GM21529 (cell line): ENCODE data around the gene TTC32.
"Not testable (repeated sequence)": the region's sequence is repeated elsewhere in the genome, so short reads cannot be mapped to it uniquely, and the experiment has no call there.

Source experiments
- ATAC-seq: cut with Tn5 transposase; IDR thresholded peaks from one replicate; pipeline ENCODE4 v1.9.1; 2021; ENCODE audit not compliant: unreplicated experiment

TTC32 gene

GRCh38 chr2:19901442-19902215 lies at the start of gene TTC32:
Gene TTC32 (minus strand): TSS chr2:19901983. CDS start chr2:19901854, 129 bp downstream.
- peak; percentile 80 for ATAC-seq

GRCh38 chr2:19949071-19949470 lies 47.3 kb upstream of the TTC32 start:
- no peak for ATAC-seq

- ATAC-seq, result no peak
Measured at GRCh38 chr2:19947184-19947940, 45.6 kb upstream of the TTC32 start.

GRCh38 chr2:19944205-19944845 lies 42.5 kb upstream of the TTC32 start:
- no peak for ATAC-seq

- ATAC-seq, result no peak
Measured at GRCh38 chr2:19943189-19943588, 41.4 kb upstream of the TTC32 start.

- no peak for ATAC-seq
Measured at GRCh38 chr2:19942199-19942598, 40.4 kb upstream of the TTC32 start.

GRCh38 chr2:19937004-19937403 lies 35.2 kb upstream of the TTC32 start:
- ATAC-seq, result no peak

GRCh38 chr2:19936203-19936602 lies 34.4 kb upstream of the TTC32 start:
- ATAC-seq, result no peak

- peak; percentile 67 for ATAC-seq
Measured at GRCh38 chr2:19933351-19933981, 31.7 kb upstream of the TTC32 start.

- peak; percentile 33 for ATAC-seq
Measured at GRCh38 chr2:19932928-19933327, 31.1 kb upstream of the TTC32 start.

GRCh38 chr2:19929226-19929625 lies 27.4 kb upstream of the TTC32 start:
- no peak for ATAC-seq

GRCh38 chr2:19927816-19928215 lies 26.0 kb upstream of the TTC32 start:
- ATAC-seq, result not testable (repeated sequence)

GRCh38 chr2:19924526-19924925 lies 22.7 kb upstream of the TTC32 start:
- ATAC-seq, result not testable (repeated sequence)

- ATAC-seq, result not testable (repeated sequence)
Measured at GRCh38 chr2:19922188-19922587, 20.4 kb upstream of the TTC32 start.

GRCh38 chr2:19916385-19916950 lies 14.7 kb upstream of the TTC32 start:
- no peak for ATAC-seq

GRCh38 chr2:19914266-19914975 lies 12.6 kb upstream of the TTC32 start:
- no peak for ATAC-seq

- ATAC-seq, result no peak
Measured at GRCh38 chr2:19911808-19912509, 10.2 kb upstream of the TTC32 start.

- no peak for ATAC-seq
Measured at GRCh38 chr2:19902216-19902740, 495 bp upstream of the TTC32 start.

GRCh38 chr2:19900931-19901441 lies 797 bp downstream of the TTC32 start:
- peak; percentile 2 for ATAC-seq
